Pulmonary artery endothelial cell (primary cell): ENCODE results near the gene IQSEC1. TPM values are rescaled to one million over a fixed set of nuclear protein-coding genes. Genes with fewer than 3 reads are reported as not detected.

Source experiments
- DNase-seq: peaks from one replicate; pipeline ENCODE4 v3.0.0-alpha.2; 2011; ENCODE audit warnings: low read depth, low spot score
- total RNA-seq: library from RNA; depleted of rRNA; stranded (reverse); fragments of >200 nt; gene quantifications from 2 replicates; pipeline ENCODE4 v1.2.3, GENCODE V29; 2014

Gene IQSEC1
- total RNA-seq, 1 donor from 2014 or later, result 8.9 TPM

DNA sequence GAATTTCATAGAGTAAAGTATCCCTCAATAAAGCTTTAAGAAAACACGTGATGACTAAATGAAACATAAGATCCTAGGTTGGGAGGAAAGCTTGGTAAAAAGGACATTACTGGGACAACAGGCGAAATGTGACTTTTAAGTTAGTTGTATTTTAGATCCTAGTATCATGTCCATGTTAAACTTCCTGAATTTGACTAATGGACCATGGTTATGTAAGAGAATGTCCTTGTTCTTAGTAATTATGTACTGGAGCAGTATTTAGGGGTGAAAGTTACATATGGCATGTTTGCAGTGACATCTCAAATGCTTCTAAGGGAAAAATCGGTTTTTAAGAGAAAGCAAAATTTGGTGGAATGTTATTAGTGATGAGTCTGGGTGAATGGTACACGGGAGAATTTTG is 69.6 kb downstream of the IQSEC1 start:
- DNase-seq, result no peak

DNA sequence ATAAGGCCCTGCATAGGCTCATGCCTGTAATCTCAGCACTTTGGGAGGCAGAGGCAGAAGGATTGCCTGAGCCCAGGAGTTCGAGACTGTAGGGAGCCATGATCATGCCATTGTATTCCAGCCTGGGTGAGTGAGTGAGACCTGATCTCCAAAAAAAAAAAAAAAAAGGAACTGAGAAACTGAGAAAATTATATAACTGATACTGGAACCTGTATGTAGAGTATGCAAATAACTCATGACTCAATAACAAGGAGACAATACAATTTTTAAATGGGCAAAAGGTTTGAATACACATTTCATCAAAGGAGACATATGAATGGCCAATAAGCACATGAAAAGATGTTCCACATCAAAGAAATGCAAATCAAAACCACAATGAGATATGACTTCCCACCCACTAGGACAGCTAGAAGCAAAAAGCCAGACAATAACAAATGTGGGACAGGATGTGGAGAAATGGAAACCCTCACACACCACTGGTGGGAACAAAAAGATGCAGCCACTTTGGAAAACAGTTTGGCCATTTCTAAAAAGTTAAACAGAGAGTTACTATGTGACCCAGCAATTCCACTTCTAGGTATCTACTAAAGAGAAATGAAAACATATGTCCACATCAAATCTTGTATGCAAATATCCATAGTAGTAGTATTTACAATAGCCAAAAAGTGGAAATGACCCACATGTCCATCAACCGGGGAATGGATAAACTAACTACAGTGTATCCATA is 70.7 kb downstream of the IQSEC1 start:
- no peak for DNase-seq

DNA sequence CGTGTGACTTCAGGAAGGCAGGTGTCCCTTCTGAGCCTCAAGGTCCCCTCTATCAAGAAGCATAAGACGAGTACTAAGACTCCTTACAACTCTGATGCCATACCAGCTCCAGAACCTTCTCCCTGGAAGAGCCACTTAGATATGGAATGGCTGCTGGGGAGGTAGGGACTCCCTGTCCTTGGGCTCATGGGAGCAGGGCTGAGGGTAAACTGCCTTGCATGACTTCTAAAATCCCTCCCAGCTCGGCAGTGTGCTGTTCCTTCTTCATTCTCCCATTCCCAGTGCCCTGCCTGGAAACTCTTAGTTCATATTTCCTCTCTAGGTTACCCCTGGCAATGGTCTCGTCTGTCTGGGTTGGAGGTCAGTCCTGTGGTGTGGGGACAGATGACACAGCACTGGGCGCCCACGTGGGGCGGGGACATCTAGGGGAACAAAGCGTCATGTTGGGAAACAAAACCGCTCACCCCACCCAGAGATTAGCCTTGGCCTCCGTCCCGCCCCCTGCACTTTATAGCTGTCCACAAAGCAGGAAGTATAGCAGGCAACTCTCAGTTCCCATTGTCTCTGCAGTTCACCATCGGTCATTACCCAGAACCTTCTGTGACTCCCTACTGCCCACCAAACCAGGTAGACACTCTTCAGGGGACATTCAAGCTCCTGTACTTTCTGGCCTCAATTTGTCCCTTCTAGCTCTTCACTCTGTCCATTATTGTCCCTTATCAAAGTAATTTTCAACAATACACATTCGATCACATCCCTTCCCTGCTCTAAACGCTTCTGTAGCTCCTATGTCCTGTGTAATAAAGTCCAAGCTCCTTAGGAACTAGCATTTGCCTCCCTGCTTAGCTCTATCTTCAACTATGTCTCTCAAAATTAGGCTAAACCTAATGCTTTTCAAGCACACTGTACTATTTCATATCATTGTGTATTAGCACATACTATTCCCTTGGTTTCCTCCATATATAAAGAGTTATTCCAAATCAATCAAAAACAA is 73.8 kb downstream of the IQSEC1 start:
- DNase-seq, result no peak

GRCh38 chr3:12998648-12999047 is 74.6 kb downstream of the IQSEC1 start:
- no peak for DNase-seq

DNA sequence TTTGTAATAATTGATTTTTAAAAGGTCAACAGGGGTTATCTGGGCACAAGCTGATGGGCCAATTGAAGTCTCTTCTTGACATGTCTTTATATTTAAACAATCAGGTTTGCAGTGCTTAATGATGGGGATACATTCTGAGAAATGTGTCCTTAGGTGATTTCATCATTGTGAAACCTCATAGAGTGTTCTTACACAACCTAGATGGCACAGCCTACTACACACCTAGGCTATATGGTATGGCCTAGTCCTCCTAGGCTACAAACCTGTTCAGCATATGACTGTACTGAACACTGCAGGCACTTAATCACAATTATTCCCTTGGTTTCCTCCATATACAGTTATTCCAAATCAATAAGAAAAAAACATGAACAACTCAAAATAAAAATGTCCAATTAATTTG is 75.8 kb downstream of the IQSEC1 start:
- DNase-seq, result no peak

DNA sequence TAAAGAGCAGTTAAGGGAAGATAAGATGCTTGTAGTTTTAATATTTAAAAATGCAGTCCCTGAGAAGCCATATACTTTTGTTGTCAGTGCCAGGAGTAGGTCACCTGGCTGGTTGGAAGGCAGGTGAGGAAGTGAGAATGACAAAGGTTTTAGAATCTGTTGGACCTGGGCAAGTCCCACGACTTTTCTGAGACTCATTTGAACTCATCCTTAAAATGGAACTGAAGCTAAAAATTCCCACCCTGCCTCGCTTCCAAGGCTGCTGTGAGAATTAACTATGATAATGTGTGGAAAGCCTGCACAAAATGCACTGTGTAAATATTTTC is 77.1 kb downstream of the IQSEC1 start:
- DNase-seq, result no peak

DNA sequence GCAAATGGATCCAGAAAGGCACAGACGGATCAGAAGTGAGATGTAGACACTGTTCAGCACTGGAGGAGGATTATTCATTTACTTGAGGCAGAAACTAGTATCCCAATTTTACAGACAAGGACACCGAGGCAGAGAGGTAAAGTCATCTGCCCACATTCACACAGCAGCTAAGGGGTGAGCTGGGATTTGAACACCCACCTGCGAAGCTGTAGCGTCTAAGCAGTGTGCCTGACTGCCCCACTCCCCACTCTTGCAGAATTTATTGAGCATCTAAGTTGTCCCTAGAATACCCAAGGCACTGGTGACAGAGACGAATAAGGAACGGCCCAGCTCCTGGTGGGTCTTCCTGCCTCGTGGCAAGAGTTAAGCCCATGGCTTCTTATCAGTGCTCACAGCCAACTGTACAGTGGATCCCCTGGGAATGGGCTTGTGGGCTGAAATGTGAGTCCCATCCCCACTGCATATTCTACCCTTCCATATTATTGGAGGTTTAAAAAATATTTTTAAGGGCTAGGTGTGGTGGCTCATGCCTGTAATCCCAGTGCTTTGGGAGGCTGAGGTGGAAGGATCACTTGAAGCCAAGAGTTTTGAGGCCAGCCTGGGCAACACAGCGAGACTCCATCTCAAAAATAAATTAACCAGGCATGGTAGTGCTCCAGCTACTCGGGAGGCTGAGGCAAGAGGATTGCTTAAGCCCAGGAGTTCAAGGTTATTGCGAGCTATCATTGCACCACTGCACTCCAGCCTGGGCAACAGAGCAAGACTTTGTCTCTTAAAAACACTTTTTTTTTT is 77.6 kb downstream of the IQSEC1 start:
- no peak for DNase-seq

GRCh38 chr3:12994607-12995388 is 78.4 kb downstream of the IQSEC1 start:
- peak; percentile 36 for DNase-seq

DNA sequence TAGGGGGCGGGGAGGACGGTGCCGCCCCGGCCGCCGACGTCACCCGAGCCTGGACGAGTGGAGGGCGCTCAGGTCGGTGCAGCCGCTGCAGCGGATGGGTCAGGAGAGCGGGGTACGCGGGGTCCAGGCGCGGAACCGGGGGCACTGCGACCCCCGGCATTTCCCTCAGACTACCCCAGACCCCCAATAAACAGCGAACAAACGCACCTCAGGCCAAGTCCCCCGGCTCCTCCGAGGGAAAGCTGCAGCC is 78.9 kb downstream of the IQSEC1 start:
- DNase-seq, result no peak

DNA sequence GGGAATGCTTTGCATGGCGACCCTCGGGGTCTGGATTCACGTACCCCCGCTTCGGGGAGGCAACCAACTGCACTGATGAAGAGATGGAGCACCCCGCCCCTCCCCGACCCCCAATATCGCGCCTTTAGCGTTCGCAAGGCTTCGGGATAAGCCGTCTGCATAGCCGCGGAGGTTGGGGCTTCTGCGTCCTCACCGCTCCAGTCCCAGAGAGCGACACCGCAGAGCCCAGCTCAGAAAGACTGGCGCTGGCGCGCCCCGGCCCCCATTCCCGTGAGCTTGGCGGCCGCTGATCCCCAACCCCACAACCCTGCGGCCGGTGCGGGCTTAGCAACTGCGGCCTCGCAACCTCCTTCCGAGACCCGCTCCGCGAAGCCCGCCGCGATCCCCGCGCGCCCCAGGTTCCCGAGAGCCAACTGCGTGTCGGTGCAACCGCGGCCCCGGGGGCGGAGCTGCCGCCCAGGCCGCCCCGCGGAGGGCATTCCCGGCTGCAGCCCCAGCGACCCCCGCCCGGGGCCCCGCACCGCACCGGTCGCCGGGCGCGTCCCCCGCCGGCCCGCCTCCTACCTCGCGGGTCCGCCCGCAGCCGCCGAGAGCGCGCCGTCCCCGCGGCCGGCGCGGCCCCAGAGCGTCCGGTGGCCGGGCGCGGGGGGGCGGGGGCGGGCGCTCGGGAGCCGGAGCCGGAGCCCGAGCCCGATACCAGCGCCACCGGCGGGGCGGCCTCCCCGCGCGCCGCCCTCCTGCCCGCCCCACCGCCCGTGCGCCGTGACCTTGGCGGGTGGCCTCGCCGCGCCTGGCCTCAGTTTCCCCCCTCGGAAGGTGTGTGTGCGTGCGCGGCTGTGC is 79.5 kb downstream of the IQSEC1 start:
- DNase-seq, result no peak

DNA sequence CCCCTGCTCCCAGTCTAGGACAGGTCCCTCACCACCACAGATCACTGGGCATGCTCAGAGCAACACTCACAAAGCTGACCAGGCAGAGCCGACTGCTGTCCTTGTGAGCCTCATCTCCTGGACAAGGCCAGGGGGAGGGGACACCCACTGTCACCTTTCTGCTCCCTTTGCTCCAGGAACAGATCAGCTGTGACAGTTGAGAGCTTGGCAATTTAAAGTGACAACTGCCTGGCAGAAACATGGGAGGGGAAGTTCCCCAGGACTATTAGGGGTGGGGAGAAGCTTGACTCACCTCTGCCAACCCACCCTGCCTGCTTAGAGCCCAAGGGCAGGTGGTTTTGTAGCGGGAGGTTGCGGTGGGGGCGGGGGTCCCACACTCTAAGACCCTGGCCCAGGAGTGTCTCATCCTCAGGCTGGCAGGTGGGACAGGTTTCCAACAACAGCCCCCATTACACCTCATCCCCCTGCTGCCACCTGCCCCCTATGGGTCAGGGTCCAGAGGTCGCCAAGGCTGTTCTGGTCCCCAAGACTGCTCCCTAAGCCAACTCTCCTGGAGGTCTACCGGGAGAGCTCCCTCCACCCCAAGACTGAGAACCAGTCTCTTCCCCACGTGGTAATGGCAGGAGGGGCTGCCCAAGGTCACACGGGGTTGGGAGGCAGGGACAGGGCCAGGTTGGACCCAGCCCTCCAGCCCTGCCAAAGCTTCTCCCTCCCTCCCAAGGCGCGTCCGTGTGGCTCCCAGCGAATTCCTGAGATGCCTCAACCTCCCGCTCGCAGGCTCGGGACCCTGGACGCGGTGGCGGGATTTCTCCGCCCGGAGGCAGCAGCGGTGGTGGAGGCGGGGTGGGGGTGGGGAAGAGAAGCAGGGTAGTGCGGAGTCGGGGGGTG is 80.4 kb downstream of the IQSEC1 start:
- DNase-seq, result no peak

DNA sequence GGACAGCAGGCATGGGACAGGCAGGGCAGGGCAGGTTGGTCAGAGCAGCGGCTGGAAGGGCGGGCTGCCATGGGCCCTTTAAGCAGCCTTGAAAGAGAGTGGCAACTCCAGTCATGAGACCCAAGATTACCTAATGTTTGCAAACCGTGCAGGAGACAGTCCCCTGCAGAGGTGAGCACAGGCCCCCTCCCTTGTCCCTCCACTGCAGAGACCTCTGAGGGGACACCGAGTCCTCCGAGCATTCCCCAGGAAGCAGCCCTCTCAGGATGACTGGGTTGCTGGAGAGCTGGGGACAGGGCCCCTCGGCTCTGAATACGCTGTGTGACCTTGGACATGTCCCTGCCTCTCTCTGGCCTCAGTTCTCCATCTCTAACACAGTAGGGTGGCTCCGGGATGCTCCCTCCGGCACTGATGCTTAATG is 81.4 kb downstream of the IQSEC1 start:
- DNase-seq, result no peak

DNA sequence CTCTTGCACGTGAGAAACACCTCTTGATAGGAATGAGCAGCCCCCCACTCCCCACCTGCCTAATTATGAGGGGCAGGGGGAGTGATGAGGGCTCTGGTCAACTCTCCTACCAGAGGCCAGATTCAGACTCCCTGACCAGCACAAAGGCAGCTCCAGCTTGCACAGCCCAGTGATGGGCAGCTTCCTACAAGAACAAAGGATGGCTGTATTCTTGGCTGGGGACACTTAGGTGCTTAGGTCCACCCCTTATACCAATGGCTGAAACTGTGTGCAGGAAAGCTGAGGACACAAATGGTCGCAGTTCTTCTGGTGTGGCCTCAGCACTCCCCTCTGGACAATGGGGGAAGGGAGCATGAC is 81.8 kb downstream of the IQSEC1 start:
- DNase-seq, result no peak

DNA sequence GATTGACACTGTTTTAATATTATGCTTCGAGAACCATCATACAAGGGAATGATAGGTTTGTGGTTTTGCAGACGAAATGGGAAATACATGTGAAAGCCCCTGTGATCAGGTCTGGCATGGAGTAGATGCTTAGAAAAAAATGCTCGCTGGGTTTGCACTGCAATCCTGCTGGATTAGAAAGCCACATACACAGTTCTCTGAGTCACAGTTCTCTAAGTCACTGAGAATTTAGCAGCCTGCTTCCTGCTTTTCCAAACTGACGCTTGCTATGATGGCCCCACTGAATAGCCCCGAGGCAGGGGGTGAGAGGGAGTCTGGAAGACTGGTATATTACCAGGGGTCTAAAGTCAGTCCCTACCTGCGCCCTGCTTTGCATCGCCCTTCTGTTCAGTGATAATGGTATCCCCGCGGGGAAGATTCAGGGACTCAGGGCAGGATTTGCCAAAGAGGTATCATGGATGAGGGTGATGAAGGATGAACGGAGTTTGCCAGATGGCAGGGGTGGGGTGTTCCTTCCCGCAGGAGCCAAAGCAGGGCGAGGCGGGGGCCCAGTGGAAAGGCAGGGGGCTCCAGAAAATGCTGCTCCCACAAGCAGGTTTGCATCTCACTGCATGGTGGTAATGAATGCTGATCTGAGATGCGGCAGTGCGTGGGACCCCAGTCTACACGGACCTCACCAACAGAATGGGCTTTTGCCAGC is 82.3 kb downstream of the IQSEC1 start:
- DNase-seq, result no peak

GRCh38 chr3:12990306-12990705 is 82.9 kb downstream of the IQSEC1 start:
- no peak for DNase-seq

- no peak for DNase-seq
These were observed 84.3 kb downstream of the IQSEC1 start for GRCh38 chr3:12988728-12989454.

GRCh38 chr3:12987602-12988001 is 85.6 kb downstream of the IQSEC1 start:
- no peak for DNase-seq

DNA sequence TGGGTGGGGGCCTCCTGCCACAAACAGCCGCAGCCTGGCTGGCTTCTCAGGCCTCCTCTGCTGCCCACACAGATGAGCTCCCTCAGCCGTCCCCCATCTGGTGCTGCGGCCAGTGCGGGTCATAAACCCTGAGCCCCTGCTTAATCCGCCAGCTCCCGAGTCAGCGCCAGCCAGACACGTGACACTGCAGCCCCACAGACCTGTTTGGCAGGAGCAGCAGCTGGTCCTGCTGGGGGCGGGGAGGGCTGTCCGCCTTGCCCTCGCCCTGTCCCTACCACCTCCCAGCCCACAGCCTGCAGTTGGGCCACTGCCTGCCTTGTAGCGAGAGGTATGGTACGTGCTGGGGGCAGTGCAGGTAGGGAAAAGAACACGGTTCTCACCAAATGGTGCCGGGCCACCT is 86.2 kb downstream of the IQSEC1 start:
- DNase-seq, result no peak
